Measurements from ENCODE around the gene TUSC2.

The TUSC2 gene, protein sequence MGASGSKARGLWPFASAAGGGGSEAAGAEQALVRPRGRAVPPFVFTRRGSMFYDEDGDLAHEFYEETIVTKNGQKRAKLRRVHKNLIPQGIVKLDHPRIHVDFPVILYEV

DNA sequence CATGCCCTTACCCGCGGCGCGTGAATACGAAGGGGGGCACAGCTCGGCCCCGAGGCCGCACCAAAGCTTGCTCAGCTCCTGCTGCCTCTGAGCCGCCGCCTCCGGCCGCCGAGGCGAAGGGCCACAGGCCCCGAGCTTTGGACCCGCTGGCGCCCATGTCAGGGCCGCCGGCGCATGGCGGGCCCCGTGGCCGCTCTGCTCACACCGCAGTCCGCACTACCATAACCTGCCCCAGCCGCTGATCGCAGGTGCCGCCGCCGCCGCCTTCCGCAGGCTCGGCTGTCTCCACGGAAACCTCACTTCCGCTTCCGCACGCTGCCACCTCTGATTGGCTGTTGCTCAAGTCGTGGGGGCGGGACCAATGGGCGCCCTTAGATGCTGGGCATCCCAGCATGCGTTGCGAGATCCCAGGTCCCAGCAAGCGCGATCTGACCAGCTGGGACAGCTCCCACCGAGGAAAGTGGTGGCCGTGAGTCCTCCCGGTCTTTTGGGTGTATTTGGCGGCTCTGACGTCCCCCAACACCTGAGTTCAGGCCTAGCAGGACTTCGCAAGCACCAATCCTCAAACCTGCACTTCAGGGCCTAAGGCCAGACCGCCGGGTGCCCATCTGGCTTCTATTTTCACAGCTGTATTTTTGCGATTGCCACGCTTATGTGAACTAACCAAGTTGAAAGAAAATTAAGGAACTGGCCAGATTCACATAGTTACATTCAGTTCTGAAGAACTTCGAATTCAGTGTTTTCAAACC is at the start of gene TUSC2:
Gene TUSC2, minus strand, starts transcription at position 281 of the 749 bp plus-strand sequence. Its CDS starts 124 bp downstream, at position 157.
- peak; percentile 82 for DNase-seq

DNA sequence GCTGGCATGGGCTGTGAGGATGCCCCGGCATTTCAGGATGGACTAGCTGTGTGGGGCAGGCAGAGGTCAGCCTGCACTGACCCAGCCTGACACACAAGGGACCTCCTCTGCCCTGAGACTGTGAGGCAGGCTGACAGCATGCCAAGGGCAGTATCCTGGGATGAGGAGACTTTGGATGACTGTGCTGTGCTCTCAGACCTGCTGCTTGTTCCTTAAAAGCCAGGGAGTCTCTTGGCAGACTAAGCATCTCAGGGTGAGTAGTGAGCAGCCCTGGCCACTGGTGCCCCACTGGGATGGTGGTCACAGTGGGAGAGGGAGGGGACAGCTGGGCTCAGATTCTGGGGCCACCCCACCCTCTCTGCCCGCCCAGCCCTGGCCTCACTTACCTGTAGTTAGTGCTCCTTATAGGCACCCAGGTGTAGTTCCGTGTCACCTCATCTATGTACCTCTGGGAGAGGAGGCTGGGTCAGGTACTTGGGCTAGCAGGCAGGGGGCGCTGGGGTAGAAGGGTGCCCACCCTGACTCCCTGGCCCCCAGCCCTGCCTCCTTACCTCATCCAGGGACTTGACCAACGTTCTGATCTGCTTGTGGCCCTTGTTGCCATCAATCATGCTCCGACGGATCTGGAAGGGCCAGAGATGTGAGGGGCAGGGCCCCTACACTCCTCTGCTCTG is 47.4 kb upstream of the TUSC2 start:
- DNase-seq: no peak

DNA sequence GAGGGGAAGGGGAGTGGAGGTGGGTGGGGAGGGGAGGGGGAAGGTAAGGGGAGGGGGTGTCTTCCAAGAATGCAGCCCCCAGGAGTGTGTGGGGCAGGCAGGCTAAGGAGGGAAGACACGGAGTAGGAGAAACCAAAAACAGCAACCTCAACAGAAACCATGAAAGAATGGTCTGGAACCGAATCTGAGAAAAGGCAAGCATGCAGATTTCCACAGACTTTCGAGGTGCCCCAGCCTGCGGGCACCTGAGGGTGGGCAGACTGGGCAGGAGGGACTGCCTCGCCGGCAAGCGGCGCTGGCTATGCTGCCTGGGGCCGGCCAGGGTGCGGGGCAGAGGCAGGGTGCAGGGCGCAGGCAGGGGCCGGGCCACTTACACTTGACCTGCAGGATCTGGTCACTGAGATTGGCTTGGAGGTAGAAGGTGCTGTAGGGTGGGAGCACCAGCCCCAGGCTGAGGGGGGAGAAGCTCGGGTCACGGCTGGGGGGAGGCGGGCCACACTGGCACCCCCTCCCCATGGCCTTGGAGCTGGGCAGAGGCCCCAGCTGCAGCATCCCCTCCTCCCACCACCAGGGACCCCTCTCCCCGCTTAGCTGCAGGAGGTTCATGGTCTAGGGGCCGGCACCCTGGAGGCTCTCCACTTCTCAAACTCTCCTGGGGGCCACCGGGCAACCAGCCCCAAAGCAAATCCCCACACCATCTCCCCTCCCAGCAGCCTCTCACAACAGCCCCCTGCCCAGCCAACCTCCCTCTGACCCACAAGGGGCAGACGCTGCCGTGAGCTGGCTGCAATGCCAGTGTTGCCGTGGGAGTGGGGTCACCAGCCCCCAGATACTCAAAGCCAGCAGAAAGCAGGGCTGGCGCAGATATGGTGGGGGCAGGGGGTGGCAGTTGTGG is 46.6 kb upstream of the TUSC2 start:
- DNase-seq: no peak

DNA sequence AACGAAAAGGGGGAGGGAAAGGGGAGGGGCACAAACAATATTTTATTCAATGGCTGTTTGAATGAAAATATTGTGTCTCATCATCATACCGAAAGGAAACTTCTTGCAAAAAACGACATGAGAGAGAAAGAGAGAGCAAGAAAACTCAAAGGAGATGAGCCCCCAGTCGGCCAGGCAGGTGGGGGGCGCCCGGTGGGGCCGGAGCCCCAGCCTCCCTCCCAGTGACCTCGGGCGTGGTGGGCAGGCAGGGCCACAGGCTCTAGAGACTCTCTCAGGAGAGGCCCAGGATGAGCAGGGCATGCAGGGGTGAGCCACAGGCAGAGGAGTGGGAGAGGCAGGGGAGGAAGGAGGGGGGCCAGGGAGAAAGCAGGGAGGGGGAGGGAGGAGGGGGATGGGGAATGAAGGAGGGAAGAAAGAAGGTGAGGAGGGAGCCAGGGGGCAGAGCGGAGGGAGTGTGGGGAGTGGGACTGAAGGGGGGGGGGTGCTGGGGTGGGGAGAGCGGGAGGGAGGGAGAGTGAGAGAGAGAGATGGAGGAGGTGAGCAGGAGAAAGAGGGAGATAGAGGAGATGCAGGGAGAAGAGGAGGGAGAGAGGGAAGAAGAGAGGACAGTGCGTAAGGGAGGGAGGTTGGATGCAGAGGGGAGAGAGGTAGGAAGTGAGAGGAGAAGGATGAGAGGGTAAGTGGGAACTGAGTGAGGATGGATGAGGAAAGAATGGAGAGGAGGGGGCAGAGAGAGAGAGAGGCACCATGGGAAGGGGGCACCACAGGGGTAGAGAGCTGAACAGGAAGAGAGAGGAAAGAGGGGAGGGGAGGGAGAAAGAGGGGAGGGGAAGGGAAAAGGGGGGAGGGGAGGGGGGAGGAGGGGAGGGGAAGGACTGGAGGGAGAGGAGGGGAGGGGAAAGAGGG is 45.4 kb upstream of the TUSC2 start:
- no peak for DNase-seq

DNA sequence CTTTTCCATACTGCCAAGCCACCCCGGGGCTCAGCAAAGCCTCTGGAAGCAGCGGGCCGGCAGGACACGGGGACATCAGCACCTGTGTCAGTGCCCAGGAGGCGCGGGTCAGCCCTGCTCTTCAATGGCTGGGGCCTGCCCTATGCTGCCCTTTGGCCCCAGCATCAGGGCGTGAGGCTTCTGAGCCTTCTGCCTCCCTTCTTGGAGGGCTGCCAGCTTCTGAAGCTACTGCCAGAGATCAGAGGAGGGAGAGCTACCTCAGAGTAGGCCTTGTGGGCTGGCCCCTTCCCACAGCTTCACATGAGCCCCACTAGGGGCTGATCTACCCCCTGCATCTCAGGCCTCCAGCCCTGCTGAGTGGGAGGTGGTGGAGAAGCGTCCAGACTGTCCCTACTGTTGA is 44.3 kb upstream of the TUSC2 start:
- DNase-seq: no peak

DNA sequence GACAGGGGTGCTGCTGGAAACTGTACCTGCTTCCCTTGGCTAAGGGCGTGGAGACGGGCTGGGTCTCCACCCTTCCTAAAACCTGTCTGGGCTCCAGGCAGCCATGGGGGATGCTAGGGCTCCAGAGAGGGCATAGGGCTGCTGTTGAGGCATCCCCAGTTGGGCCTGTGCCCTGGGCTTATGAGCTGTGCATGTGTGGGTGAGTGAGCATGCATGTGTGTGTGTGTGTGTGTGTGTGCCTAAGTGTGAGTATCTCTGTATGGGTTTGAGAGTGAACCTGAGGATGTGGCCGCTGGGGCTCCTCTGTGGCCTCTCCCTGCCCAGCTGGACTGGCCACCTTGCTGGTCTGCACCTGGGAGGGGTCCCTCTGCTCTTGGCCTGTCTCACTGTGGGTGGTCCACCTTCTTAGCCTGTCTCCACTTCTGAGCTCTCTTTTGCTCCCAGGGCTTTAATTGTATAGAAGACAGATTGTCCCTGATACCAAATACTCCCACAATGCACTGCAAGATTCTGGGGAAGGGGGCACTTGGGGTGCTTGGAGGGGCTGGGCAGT is 43.2 kb upstream of the TUSC2 start:
- no peak for DNase-seq

DNA sequence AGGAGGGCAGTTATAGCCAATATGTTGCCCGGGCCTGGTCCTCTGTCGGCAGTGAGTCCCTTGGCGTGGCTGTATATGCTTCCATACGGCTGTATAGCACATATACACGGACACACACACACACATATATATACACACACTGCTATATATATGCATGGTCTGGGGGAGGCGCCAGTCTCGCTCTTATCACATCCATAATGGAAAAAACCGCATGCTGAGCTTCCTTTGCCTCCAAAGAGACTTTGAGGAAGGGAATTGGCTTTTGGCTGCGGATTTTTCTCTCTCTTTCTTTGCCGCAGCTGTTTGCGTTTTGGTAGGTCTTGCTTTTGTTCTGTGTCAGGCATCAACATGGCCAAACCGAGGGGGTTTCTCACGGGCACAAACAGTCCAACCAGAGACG is 42.6 kb upstream of the TUSC2 start:
- DNase-seq: no peak

DNA sequence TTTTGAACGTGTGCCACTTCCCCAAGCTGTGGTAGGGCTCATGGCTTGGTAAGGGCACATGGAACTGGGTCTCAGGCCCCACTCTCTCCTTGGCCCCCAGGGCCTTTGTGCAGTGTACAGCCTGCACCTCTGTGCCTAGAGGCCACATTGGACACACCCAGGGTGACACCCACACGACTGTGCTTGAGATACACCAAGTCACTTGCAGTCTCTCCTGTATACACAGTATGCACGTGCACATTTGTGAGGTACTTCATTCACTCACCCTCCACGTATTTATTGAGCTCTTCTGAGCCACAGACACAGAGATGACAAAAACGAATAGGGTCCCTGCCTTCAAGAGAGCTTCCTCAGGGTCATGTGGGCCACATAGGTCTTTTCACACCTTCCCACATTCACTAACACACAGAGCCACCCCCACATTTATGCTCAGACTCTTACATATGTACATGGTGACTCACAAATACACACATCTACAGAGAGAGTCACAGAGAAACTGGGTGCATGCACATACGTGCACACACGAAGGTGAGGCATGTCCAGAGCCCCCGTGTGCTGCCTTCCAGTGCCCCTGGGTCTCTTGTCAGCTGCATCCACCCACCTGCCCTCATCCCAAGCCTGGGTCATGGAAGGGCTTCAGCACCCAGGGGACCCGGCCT is 41.1 kb upstream of the TUSC2 start:
- DNase-seq: no peak

DNA sequence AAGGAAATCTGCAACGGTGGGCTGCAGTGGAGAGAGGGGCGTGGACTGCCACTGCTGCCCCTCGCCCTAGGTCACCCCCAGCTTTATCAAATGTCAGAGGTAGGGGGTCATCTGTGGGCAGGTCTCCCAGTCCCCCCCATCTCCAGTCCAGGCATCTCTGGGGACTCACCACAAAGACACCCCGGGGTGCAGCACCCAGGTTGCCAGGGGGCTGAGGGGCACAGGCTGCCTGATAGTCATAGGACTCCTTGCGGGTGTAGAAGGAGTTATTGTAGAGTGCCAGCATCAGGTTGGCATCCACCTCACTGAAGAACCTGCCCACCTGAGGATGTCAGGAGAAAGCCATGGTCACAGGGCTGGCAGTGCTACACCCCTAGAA is 37.8 kb upstream of the TUSC2 start:
- no peak for DNase-seq

DNA sequence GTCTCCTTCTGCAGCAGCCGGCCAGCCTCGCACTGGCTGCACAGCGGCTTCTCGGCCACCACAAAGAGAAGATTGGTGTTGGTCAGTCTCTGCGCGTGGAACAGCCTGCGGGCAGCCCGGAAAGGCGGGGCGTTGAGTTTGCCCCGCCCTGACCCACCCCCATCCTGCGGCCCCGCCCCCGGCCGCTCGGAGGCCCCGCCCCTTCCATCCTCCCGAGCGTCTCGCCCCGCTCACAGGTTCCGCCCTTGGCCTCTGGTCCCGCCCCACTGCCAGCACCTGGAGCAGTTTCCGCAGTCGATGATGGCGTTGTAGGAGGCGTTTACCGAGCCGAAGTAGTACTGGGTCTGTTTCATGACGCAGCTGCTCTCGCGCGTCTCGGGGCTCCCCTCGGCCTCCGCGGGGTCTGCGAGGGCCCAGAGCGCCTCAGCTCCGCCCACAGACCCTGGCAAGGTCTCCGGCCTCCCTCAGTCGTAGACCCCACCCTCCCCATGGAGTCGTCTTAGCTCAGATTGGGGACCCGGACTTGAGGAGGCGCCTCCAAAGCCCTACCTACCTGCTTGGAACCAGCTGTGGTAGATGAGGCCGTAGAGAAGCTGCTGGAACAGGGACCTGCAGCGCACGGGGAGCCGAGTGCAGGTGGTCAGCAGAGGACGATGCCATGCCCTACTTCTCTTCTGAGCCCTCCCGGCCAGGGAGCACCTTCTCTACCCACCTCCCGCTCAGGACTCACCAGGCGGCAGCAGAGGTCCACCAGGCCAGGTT is 37.2 kb upstream of the TUSC2 start:
- no peak for DNase-seq

DNA sequence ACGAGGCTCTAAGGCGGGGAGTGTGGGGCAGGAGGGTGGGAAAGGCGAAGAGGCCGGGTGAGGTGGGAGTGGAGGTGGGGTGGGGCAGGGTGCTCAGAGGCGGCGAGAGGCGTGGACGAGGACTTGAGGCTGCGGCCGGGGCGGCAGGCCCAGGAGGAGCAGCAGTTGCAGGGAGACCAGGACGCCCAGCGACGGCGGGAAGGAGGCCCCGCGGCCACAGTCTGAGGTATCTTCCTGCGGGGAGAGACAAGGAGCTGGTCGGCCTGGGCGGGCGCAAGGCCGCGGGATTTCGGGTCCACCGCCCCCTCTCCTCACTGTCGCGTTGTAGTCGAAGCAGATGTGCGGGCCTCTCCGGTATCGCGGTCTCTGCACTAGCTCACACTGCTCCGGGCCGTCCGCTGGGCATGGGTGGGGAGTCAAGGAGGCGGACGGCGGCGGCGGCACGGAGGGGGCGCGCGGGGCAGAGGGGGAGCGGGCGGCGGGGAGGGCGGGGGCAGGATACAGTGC is 36.6 kb upstream of the TUSC2 start:
- DNase-seq: no peak

DNA sequence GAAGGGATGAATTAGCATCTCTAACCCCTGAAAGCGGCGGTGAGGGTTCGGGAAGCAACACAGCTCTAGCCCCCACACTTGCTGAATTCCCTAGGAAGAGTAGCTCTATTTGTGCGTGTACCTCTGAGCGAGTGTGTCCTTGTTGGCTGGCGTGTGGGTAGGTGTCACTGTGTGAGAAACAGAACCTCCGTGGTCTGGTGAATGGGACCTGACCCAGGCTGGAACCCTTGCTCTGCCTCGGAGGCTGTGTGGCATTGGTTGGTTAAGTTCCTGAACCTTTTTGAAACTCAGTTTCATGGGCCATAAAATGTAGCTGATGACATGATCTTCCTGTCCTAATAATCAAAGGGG is 31.7 kb upstream of the TUSC2 start:
- DNase-seq: no peak

DNA sequence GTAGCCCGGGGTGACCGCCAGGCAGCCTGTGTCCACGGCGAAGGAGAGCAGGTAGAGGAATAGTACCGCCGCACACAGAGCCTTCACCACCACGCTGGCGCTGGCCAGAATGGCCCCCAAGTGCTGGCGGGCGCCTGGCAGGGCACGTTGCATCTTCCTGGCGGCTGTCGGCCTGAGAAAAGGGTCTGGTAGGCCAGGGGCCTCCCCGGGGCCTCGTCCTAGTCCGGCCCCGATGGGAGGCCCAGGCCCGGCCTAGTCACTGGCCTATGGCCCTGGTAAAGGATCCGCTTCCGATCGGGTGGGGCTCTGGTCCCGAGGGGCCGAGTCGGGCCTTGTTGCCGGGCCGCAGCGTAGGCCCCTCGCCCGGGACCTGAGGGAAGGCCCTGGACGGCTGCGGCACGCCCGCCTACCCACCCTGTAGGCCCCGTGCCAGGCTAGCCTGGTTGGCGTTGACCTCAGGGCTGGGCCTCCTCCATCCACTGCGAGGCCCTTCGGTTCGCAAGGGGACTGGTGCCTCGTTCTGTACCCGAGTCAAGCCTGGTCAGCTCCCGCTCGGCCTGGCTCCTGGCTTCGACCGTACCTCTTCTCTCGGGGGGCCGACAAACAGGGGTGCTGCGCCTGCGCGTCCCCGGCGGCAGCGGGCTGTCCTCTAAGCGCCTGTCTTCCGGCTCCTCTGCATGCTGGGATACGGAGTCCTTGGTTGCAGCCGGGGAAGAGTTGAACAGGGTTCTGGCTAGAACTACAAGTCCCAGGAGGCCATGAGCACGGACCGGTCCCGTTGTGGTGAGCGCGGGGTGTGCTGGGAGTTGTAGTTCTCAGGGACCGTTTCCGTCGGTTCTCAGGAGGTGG is 31.1 kb upstream of the TUSC2 start, which contains the start of gene TMEM115:
Gene TMEM115, minus strand, starts transcription at position 611 of the 849 bp plus-strand sequence. Its CDS starts 458 bp downstream, at position 153.
- DNase-seq: peak; percentile 99

DNA sequence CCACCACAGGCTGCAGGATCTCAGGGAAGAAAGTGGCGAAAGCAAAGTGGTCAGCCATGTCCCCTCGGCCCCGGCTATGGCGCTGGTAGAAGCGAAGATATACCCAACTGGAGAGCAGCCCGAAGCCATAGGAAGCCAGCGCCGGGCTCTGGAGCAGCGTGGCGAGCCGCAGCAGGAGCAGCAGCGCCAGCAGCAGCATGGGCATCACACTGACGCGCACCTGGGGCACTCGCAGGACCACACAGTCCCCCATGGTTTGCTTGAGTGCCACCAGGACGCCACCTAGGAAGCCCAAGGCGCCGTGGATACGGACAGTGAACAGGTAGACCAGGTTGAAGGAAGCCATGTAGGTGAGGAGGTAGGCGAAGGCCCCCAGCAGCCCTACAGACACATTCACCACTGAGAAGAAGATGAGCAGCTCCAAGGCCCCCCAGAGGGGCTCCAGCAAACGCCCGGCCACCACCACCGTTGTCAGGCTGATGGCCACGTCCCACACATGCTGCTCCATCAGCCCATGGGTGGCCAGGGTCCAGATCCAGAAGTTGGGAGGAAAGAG is 30.4 kb upstream of the TUSC2 start:
- DNase-seq: no peak

DNA sequence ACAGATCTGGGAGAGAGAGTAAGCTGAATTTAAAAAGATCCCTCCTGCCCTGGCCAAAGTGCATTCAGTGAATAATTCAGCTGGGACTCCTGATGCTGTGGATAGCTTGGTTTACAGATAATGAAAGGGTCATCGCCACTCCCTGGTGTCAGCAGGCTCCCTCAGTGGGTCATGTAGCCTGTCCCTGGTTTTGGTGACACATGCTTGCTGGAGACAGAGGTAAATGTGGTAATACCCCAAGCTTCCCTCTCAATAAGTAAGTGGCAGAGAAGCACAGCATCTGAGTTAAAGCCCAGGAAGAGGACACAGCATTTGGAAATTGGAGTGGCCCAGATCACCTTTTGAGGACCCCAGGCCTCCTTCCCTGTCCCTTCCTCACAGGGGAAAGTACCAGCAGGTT is 29.5 kb upstream of the TUSC2 start:
- no peak for DNase-seq

DNA sequence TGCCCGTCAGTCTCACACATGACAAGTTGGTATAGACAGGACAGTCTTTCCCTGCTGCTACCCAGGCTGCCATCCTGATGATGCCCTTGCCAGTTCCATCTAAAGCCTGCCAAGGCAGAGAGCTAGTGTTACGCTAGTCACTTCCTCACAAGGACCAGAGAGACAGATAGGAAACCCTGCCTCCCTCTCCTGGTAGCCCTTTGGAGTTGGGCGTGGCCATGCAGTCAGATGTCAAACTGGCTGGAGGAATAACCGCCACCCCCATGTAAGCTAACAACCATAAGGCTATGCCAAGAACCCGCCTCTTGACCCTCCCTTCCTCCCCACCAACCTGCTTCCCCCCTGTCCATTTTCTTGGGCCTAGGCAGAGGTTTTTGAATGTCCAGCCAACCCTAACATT is 28.5 kb upstream of the TUSC2 start:
- DNase-seq: no peak

DNA sequence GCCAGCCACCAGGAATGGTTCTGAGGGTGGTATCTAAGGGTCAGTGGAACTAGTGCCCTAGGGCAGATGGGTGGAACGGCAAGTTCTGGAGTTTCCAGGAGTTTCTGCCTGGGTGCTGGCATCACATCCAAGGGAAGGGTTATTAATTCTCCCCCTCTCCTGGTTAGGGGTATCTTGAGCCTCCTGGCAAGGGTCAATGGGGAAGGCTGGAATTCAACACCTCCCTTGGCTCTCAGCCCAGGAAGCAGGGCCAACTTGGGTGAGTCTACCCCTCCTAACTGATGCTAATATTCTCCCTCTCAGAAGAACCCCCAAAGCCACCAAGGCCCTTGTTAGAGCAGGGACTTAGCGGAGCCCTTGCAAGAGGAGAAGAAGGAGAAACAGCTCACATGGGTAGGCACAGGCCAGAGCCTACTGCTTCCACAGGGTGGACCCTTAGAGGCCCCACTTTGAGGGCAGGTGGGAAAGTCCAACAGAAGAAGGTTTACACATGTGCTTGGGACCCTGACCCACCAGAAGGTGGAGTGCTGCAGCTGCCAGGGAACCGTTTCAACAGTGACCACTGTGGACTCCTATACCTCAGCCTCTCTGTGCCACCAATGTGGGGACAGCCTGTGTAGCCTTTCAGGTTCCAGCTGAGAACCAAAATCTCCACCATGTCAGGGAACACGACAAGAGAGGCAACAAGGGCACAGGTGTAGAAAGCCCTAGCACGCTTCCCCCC is 28.0 kb upstream of the TUSC2 start:
- no peak for DNase-seq

DNA sequence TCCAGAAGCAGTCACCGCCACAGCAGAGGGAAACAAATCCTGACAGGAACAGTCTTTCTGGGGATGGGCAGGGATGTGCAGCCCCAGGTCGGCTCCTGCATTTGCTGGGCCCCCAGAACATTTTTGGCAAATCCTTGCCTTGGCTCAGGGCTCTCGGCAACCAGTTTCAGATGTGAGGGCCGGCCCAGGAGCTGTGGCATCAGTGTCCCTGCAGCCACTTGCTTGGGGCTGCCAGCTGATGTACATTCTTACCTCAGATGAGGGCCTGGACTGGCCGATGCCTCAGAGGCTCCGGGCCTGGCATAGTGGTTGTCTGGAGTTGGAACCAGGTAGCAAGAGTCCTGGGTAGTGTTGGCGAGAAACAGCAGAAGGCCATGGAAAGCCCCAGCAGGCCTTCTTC is 26.8 kb upstream of the TUSC2 start:
- no peak for DNase-seq

All from SIG-M5 (cell line).